ENCODE measurements around the gene STAT1. TPM values are rescaled to one million over a fixed set of nuclear protein-coding genes. Genes with fewer than 3 reads are reported as not detected.

Gene STAT1
- total and polyA plus RNA-seq, 12 donors, result 8.9 to 438 (median 48.6) TPM

DNA sequence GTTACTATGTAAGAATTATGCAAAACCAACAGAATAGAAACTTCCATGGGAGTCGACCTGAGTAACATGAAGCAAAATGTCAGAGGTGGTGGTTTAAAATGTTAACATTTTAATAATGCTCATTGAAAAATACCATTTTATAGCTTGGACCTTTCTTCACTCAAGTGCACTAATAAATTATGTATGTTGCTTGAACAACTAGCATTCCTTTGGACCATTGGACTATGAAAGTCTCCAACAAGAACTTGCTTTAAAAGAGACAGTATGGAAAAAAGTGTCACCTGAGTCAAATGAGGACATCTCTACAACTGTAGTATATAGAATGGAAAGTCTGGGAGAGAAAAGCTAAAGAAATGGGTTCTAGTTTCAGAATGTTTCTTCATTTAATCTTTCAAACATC, 81.5 kb downstream of the STAT1 start:
- Histone ChIP-seq H3K36me3 (peaks cover 0 to 90% (median 16%) of the 10 kb centered on the region in 9 donors), H3K27me3 (no peaks in the 10 kb centered on the region), H3K9me3 (no peaks in the 10 kb centered on the region), H3K27ac (no peak overlapping the region), H3K4me1 (peaks cover 0 to 4% (median 0%) of the 10 kb centered on the region in 9 donors), H3K4me3 (no peak overlapping the region)
- TF ChIP-seq, protein P1, sequence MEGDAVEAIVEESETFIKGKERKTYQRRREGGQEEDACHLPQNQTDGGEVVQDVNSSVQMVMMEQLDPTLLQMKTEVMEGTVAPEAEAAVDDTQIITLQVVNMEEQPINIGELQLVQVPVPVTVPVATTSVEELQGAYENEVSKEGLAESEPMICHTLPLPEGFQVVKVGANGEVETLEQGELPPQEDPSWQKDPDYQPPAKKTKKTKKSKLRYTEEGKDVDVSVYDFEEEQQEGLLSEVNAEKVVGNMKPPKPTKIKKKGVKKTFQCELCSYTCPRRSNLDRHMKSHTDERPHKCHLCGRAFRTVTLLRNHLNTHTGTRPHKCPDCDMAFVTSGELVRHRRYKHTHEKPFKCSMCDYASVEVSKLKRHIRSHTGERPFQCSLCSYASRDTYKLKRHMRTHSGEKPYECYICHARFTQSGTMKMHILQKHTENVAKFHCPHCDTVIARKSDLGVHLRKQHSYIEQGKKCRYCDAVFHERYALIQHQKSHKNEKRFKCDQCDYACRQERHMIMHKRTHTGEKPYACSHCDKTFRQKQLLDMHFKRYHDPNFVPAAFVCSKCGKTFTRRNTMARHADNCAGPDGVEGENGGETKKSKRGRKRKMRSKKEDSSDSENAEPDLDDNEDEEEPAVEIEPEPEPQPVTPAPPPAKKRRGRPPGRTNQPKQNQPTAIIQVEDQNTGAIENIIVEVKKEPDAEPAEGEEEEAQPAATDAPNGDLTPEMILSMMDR (IDR thresholded peaks at IDR 0.05), result no peak
- WGBS, 2 donors, result 92 to 98% methylated on average over 1 of the region's 1 CpG
- intact Hi-C loops (cut with DNase I), result no loop called here
- DNase-seq, result no peak
- ATAC-seq, result no peak

DNA sequence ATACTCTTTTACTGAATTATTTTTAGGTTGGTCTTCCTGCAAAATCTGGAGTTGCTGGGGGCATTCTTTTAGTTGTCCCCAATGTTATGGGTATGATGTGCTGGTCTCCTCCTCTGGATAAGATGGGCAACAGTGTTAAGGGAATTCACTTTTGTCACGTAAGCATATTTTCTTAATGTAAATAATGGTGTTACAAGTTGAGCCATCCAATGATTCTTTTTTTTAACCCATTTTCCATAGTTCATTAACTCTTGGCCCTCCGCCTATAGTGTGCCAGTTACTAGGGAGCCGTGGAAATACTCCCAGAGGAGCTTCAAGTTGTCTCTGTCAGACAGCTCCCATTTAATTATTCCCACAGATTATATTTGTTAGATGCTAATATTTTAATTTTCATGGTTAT, 83.6 kb downstream of the STAT1 start:
- DNase-seq (no peak), ATAC-seq (no peak)
- peaks cover 0 to 4% (median 0%) of the 10 kb centered on the region in 9 donors for H3K4me1 ChIP-seq
- TF ChIP-seq, protein P1 (IDR thresholded peaks at IDR 0.05), result no peak
- no peak overlapping the region for H3K4me3 ChIP-seq
- H3K27ac ChIP-seq, result no peak overlapping the region
- WGBS, 2 donors, result 87 to 96% methylated on average over 3 of the region's 3 CpGs
- H3K36me3 ChIP-seq, result peaks cover 0 to 94% (median 16%) of the 10 kb centered on the region in 9 donors
- intact Hi-C loops (cut with DNase I), result no loop called here
- H3K27me3 ChIP-seq, result no peaks in the 10 kb centered on the region
- H3K9me3 ChIP-seq, result no peaks in the 10 kb centered on the region

DNA sequence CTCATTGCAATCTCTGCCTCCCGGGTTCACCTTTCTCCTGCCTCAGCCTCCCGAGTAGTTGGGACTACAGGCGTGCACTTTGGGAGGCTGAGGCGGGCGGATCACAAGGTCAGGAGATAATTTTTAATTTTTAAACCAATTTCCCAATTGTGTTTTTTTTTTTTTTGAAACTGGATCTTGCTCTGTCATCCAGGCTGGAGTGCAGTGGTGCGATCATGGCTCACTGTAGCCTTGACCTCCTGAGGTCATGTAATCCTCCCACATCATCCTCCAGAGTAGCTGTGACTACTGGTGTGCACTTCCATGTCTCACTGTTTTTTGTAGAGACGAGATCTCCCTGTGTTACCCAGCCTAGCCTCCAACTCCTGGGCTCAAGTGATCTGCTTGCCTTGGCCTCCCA, 84.1 kb downstream of the STAT1 start:
- Histone ChIP-seq H3K4me3 (no peak overlapping the region), H3K4me1 (peaks cover 0 to 3% (median 0%) of the 10 kb centered on the region in 9 donors), H3K36me3 (peaks cover 0 to 99% (median 17%) of the 10 kb centered on the region in 9 donors), H3K27ac (no peak overlapping the region), H3K9me3 (no peaks in the 10 kb centered on the region), H3K27me3 (no peaks in the 10 kb centered on the region)
- 93 to 94% methylated on average over 7 of the region's 7 CpGs for WGBS, 2 donors
- intact Hi-C loops (cut with DNase I), result no loop called here
- DNase-seq (no peak), ATAC-seq (no peak)
- TF ChIP-seq, protein P1 (IDR thresholded peaks at IDR 0.05), result no peak

DNA sequence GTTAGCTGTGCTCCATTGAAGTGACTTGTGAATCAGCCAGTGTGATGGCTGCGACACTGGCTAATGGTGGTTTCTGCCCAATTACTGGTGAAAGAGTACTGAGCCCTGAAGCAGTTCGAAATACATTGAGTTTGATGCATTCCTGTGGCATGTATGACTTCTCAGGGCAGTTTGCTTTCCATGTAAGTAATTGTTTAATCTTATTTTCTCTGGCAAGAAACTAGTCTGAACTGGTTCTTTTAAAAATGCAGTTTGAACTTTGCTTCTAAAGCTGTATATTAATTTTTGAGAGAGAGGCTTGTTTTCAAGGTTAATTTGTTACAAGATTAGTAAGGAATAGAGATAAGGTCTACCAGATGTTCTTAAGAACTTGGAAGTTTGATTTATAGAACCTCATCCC, 86.7 kb downstream of the STAT1 start:
- H3K36me3 ChIP-seq, result peaks cover 0 to 100% (median 32%) of the 10 kb centered on the region in 9 donors

More for the DNA sequence above, 86.7 kb downstream of the STAT1 start:
- intact Hi-C loops (cut with DNase I), result no loop called here
- Histone ChIP-seq H3K4me3 (no peak overlapping the region), H3K4me1 (peaks cover 0 to 7% (median 0%) of the 10 kb centered on the region in 9 donors), H3K9me3 (no peaks in the 10 kb centered on the region), H3K27ac (no peak overlapping the region), H3K27me3 (no peaks in the 10 kb centered on the region)
- TF ChIP-seq, protein P1 (IDR thresholded peaks at IDR 0.05), result no peak
- DNase-seq, result no peak
- ATAC-seq, result no peak
- WGBS, 2 donors, result 89 to 94% methylated on average over 2 of the region's 2 CpGs
